GM18505 (cell line): ENCODE measurements around the gene SLC17A9.

ENCODE experiments used
- ATAC-seq: cut with Tn5 transposase; IDR thresholded peaks from one replicate; pipeline ENCODE4 v1.9.1; 2021; ENCODE audit not compliant: unreplicated experiment
- POLR2A ChIP-seq: IDR thresholded peaks from 4 replicates; pipeline ENCODE4 v1.6.1; 2011; ENCODE audit warnings: borderline replicate concordance; ENCODE audit not compliant: insufficient read depth, insufficient read length; ENCODE audit errors: extremely low read depth

The SLC17A9 gene

DNA sequence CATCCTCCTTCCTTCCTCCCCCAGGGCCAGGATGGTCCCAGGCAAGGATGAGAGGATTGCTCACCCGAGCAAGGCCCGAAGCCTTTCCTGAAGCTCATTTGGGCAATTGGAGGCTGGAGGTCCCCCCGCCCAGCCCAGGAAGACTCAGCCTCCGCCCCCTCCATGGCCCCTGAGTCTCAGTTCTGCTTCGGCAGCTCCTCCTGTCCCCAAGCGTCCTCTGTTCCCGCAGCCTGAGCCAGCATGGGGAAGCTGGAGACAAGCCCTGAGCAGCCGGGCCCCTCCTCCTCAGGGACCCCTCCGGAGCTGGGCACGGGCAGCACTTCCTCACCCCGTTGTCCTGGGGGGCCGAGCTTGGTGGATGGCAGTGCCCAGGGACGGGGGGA lies 26.0 kb downstream of the SLC17A9 start:
- TF ChIP-seq POLR2A = no peak
- ATAC-seq = no peak

DNA sequence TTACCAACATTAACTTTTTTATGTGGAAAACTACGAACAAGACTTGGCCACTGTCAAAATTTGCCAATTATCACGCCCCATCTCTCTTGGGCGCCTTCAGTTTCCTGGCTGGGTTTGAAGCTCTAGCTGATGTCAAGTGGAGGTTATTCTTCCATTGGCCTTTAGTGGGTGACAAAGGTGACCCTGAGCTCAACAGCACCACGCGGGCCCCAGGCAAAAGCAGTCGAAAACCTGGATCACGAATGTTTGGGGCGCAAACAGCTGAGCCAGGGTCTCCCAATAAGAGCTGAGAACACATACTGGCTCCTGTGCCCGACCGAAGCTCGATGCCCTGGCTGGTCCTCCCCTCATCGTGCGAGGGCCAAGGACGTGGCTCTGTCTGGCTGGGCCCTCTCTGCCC lies 26.8 kb downstream of the SLC17A9 start:
- no peak for TF ChIP-seq POLR2A
- no peak for ATAC-seq

DNA sequence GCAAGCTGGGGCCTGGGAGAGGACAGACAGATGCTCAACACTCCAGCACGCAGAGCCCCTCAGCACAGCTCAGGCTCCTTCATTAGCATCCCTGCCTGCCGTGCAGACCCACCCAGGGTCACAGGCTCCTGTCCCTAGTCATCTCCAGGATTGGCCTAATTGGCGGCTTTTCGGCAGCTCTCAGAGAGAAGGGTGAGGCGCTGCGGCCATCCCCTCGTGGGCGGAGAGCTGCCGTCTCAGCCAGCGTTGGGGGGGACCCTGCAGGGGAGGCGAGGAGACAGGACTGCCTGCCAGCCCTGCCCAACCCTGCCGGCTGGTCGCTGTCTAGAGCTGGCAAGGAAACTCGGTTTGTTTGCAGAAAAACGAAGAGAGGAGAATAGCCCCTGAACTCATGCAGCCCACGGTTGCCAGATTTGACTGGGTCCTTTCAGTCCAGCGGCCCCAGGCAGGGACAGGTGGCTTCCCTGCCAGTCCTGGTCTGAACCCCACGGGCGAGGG lies 27.4 kb downstream of the SLC17A9 start:
- TF ChIP-seq POLR2A = no peak
- no peak for ATAC-seq

DNA sequence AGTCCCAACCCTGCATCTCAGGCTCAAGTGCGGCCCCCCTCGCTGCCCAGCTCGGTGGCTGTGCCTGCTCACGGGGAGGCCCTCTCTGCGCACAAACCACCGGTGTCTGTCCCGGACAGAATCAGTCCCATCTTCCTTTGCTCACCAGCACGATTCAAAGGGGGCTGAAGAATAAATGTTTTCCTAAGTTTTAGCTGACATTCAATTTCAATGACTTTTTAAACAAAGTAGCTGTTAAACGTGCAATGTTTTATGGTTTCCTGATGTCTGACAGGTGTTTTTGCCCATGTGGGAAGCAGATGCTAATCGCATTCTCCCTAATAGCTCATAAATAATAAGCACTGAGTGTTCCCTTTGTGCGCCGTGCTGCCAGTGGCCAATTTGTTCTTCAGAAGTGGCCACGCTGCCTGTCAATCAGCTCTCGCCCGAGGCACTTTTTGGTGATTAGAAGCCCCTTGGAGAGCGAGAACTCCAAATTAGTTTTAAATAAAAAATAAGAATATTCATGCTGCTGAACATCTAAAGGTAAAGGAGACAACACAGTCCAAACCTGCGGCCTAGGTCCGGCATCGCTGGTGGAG lies 28.0 kb downstream of the SLC17A9 start:
- no peak for ATAC-seq
- no peak for TF ChIP-seq POLR2A

DNA sequence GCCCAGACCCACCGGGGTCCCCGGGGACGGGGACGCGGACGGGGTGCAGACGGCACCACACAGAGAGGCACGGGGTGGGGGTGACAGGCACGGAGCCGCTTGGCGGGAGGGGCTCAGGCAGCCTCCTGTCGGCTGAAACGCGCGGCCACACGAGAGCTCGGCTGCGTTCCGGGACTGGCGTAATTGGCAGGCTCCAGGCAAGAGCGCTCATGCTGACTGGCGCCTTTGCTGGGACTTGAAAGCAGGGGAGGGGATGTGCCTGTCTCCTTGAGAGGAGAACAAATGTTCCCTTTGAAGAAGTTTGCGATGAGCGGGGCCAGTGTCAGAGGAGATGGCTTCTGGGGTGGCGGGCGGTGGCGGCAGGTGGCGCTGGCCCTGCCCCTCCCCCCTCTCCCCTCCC lies 28.5 kb downstream of the SLC17A9 start:
- TF ChIP-seq POLR2A = no peak
- no peak for ATAC-seq

DNA sequence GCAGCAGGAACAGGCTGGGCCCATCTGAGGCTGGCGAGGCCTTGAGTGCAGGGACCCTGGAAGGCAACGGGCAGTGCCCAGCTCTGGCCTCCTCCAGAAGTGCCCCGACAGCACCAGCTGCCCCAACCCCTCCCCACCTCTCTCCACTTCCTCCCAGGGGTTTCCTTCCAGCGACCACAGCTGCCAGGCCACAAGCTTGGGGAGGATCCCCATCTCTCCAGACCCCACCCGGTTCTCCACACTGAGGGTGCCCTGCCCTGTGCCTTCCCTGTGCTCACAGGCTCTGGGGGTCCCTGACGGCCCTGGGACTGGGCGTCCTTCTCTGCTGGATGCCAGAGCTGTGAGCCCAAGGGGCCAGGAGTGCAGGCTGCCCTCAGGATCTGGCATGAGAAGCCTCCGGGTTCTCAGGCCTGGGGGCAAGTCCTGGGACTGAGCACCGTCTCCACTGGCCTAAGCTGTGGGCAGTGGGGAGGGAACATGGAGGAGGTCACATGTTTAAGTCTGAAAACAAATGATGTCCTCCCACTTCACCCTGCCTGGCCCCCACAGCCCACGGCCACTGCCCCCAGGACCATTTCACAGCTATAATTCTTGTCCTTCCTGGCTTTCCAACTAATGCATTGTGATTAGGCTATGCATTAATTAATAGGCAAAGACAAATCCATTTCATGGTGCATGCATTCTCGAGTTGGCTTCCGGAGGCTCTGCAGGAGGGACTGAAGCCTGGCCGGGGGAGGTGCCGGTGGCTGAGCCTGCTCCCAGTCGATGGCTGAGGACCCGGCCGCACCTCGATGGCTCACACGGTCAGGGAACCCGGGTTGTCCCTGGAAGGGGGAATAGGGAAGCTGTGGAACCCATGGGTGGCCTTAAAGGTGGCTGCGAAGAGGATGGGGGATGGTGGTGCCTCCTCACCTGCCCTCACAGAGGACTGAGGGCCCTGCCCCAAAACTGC lies 29.9 kb downstream of the SLC17A9 start:
- ATAC-seq = no peak
- TF ChIP-seq POLR2A = no peak

DNA sequence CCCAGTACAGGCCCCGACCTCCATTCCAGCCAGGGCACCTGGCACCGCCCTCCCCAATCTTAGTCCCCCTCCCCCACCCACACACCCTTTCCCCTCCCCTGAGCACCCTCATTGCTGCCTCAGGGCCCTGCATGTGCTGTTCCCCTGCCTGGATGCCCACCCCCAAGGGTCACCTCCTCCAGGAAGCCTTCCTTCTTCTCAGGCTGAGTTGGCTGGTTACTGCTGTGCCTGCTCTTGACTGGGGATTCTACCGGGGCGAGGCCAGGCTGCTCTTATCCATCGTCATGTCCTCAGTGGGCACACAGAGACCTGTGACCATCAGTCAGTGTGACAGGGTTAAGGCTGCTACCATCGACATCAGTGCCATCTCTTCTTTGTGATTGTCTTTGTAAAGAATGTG lies 30.7 kb downstream of the SLC17A9 start:
- TF ChIP-seq POLR2A = no peak
- ATAC-seq = no peak

DNA sequence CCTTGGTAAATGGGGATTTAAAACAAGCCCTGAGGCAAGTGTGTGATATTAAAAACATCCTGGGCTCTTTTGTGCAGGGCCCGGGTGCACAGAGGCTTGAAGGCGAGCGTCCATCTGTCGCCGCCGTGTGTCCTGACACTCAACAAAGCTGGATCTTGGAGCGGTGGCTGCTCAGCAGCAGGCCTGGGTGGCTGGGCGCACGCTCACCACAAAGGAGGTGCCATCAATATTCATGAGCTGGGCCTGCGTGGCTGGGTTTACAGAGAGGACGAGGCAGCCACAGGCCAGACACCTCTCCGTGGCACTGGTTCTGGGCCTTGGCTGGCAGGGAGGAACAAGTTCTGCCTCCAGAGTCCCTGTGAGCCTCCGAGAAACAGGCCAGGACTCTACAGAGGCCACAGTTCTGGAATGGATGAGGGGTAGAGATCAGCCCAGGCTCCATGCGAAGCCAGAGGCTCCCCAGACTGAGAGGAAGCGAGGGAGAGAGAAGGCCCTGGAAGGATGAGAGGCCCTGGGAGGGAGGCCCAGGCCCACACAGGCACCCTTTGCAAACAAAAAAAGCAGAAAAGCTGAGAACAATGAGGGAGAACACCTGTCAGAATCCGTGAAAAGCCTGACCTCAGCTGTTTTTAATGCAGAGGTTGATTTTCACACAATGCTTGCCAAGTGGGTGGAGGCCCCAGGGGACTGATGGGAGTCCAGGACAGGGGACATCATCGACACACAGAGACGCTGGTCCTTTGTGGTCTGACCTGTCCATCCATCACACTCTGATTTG lies 32.3 kb downstream of the SLC17A9 start:
- no peak for ATAC-seq
- no peak for TF ChIP-seq POLR2A

DNA sequence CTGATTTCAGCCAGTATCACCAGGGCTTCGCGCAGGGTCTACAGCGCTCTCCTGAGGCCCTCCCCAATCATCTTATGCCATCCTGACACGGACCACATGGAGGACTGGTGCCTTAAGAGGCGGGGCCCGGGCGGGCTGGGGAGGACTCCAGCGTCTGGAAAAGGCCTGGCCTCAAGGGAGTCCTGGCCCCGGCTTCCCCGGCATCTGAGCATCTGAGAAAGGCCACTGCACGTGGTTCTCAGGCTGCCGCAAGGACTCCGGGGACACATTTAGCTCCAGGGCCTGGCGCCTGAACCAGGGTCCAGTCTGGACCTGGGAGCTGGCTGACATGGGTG lies 32.9 kb downstream of the SLC17A9 start:
- ATAC-seq = no peak
- TF ChIP-seq POLR2A = no peak

DNA sequence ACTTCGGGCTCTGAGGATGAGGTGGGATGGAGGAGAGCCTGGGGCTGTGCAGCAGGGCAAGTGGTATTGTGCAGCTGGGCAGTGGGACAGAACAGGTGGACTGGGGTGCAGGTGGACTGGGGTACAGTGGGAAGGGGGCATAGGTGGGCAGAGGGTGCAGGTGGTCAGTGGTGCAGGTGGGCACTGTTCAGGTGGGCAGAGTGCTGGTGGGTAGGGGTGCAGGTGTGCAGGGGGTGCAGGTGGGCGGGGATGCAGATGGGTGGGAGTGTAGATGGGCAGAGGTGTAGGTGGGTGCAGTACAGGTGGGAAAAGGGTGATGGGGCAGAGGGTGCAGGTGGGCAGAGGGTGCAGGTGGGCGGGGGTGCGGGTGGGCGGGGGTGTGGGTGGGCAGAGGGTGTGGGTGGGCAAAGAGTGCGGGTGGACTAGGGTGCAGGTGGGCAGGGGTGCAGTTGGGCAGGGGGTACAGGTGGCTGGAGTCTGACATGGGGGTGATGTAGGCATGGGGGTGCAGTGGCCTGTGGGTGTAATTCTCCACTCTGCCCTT lies 33.8 kb downstream of the SLC17A9 start:
- ATAC-seq = no peak
- no peak for TF ChIP-seq POLR2A

DNA sequence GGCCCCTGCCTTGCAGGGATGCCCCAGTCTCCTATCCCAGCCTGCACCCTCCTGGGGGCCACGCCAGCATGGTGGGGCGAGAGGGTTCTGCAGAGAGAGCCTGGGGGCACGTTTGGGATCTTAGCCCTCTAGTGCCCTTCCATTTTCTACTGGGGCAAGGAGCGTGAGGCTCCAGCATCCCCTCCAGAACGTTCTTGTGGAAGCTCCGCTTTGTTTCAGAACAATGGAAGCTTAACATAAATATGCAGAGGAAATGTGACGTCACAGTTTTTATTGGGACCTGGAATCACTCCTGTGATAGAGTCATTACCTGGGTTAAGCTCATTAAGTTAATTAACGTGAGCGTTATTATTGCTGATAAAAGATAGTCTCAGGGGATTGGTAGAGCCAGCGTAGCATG lies 34.6 kb downstream of the SLC17A9 start:
- TF ChIP-seq POLR2A = no peak
- no peak for ATAC-seq

DNA sequence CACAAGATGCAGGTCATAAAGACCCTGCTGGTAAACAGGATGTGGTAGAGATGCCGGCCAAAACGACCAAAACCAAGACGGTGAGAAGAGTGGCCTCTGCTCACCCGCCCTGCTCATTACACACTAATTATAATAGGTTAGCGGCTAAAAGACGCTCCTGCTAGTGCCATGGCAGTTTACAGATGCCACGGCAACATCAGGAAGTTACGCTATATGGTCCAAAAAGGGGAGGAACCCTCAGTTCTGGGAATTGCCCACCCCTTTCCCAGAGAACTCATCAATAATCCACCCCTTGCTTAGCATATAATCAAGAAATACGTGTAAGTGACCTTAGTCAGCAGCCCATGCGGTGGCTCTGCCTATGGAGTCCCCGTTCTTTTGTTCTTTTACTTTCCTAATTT lies 36.7 kb downstream of the SLC17A9 start:
- TF ChIP-seq POLR2A = no peak
- no peak for ATAC-seq

DNA sequence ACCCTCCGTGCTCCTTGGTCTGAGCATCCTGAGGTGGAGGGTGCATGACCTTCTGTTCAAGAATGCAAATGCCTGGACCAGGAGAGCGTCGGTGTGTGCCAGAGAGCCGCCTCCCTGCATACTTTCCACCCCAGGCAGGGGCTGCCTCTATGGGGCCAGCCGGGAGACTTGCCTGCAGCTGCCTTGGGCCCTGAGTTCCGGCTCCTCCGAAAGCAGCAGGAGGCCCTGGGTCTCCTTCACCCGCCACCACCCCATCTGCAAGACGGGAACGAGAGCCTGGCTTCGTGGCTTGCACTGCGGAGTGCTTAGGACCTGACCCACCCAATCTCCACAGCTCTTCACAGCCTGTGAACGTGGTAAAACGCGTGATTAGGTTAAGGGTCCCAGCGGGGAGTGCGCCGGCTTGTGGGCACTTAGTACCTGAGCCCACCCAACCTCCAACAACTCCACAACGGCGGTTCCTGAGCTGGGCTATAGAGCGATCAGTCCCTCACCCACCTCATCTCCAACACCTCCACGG lies 37.9 kb downstream of the SLC17A9 start:
- no peak for ATAC-seq
- no peak for TF ChIP-seq POLR2A
